ENCODE measurements around the gene CHST9.
A peak's percentile ranks its signal among the peaks of the same experiment; 100 is the strongest.
"Not testable (repeated sequence)": the region's sequence is repeated elsewhere in the genome, so short reads cannot be mapped to it uniquely, and the experiment has no call there.

Gene CHST9, protein sequence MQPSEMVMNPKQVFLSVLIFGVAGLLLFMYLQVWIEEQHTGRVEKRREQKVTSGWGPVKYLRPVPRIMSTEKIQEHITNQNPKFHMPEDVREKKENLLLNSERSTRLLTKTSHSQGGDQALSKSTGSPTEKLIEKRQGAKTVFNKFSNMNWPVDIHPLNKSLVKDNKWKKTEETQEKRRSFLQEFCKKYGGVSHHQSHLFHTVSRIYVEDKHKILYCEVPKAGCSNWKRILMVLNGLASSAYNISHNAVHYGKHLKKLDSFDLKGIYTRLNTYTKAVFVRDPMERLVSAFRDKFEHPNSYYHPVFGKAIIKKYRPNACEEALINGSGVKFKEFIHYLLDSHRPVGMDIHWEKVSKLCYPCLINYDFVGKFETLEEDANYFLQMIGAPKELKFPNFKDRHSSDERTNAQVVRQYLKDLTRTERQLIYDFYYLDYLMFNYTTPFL

GRCh38 chr18:27185025-27185763 lies at the start of gene CHST9:
TSS of gene CHST9 (minus strand) at chr18:27185308. CDS start at chr18:27142809, 42,499 bp downstream.
- peak; percentile 39 for DNase-seq (ENCODE audit: low spot score)

GRCh38 chr18:27232355-27232754 lies 47.2 kb upstream of the CHST9 start:
- DNase-seq (ENCODE audit: low spot score); FAIRE-seq: not testable (repeated sequence)

More at GRCh38 chr18:27185025-27185763, at the start of gene CHST9:
- no peak for FAIRE-seq

- not testable (repeated sequence) for FAIRE-seq; DNase-seq (ENCODE audit: low spot score)
These were observed 46.6 kb upstream of the CHST9 start for GRCh38 chr18:27231671-27232070.

GRCh38 chr18:27231221-27231620 lies 46.1 kb upstream of the CHST9 start:
- not testable (repeated sequence) for DNase-seq (ENCODE audit: low spot score); FAIRE-seq

GRCh38 chr18:27227721-27228120 lies 42.6 kb upstream of the CHST9 start:
- DNase-seq (ENCODE audit: low spot score), result no peak
- no peak for FAIRE-seq

- DNase-seq (ENCODE audit: low spot score) (peak; percentile 2), FAIRE-seq (no peak)
These were observed 41.5 kb upstream of the CHST9 start for GRCh38 chr18:27226556-27227075.

DNA sequence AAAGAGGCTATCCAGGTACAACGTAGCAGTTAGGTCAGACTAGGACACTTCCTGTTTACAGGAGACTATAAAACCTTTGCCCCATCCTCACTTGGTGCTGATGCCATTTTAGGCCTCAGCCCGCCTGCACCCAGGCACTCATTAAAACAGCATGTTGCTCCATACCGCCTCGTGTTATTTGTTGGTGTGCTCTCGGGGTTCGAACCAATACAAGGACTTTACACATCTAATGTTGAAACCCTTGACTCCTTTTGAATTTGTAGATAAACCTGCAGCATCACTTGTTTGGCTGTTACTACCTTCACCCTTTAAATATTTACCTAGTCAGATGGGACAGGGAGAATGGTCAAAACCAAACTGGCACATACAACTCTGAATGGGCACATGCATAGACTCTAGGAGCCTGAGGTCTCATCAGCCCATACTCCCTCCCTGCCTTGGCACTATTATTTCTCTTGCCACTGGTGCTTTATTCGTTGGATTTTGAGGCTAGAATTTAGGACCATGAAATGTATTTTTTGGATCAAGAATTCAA lies 40.9 kb upstream of the CHST9 start:
- DNase-seq (ENCODE audit: low spot score), result no peak
- no peak for FAIRE-seq

DNA sequence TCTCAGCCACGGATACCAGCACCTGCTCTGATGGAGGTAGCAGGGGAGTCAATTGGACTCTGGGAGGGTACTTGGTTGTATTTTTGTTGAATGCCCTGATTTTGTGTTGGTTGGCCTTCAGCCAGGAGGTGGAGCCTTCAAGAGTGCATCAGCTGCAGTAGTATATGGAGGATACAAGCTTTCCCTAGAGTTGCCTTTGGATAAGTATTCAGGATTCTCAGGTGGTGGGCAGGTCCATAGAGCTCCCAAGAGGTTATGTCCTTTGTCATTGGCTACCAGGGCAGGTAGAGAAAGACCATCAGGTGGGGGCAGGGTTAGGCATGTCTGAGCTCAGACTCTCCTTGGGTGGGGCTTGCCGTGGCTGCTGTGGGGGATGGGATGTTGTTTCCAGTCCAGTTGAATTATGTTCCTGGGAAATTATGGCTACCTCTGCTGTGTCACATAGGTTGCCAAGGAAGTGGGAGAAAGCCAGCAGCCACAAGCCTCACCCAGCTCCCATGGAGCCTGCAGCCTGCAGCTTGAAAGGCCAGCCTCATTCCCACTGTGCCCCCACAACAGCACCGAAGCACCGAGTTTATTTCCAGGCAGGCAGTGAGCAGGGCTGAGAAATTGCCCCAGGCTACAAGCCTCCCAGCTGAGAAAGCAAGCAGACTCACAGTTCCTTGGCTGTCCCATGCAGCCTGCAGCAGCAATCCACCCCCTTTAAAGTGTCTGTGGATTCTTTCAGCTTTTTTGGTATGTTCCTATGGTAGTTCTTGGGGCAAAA lies 38.6 kb upstream of the CHST9 start:
- FAIRE-seq, result no peak
- no peak for DNase-seq (ENCODE audit: low spot score)

DNA sequence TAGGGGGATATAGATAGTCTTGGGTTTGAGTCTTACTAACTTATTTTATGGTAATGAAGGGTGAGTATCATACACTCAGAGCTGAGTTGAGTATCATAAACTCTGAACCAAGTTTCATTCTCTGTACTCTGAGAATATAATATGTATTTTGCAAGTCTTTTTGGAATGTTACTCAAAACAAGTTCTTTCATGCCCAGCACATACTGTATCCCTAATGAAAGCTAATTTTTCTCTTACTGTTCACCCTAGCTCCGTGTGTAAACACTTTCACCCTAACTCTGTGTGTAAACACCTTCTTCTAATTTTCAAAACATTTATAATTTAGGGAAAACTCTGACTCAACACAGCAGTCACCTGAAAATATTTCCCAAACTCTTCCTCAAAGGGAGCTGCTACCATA lies 29.7 kb upstream of the CHST9 start:
- FAIRE-seq (no peak), DNase-seq (ENCODE audit: low spot score) (no peak)

- DNase-seq (ENCODE audit: low spot score), result no peak
- no peak for FAIRE-seq
These were observed 28.1 kb upstream of the CHST9 start for GRCh38 chr18:27213123-27213717.

DNA sequence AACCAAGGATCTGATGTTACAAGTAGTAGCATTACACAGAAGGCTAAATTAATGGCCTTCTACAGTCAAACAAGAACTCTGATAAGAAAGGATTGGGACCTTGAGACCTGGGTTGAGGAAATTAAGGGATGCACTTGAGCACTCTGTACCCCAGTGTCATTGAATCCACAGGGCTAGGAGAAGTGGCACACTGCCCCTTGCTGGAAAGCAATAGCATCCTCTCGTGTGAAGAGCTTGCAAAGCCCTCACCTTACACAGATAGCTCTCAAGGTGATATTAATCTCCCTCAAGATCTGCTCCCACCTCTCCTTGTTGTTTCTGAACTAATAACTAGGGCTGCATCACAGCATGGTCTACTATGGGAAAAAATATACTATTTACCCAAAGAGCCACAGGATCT lies 26.5 kb upstream of the CHST9 start:
- FAIRE-seq, result no peak

GRCh38 chr18:27206411-27206810 lies 21.3 kb upstream of the CHST9 start:
- FAIRE-seq, result no peak
- no peak for DNase-seq (ENCODE audit: low spot score)

More for the DNA sequence above, 26.5 kb upstream of the CHST9 start:
- no peak for DNase-seq (ENCODE audit: low spot score)

DNA sequence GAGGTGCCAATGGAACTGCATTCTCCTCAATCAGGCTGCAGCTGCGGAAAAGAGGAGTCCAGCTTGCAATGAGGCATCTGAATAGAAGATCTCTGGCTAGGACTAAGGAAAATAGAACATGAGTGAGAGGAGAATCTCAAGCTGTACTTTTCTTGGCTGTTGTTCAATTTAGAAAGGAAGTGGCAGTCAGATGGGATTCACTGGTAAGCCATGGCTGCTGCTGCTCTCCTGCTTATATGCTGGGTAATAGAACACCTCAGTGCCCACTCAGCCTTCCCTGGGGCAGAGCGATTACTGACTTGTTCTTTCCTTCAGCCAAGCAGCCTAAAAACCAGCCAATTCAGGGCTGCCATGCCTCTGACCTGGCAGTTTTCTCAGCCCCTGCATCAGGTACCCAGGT lies 17.6 kb upstream of the CHST9 start:
- FAIRE-seq (no peak), DNase-seq (ENCODE audit: low spot score) (no peak)

DNA sequence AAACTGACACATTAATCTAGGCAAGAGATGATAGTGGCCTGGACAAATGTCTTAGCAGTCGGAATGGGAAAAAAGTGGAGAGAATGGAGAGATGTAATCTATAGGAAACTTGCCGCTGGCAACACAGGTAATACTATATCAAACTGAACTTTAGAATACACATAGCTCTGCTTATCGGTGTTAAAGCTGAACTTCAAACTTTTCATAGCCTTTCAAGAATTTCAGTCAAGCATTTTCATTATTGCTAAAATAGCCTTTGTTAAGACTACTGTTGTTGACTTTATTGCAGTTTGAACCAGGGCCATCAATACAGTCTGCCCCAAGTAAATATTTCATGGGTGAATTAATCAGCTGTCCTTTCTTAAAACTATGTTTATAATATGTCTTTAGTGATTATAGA lies 12.9 kb upstream of the CHST9 start:
- DNase-seq (ENCODE audit: low spot score) (no peak), FAIRE-seq (no peak)

DNA sequence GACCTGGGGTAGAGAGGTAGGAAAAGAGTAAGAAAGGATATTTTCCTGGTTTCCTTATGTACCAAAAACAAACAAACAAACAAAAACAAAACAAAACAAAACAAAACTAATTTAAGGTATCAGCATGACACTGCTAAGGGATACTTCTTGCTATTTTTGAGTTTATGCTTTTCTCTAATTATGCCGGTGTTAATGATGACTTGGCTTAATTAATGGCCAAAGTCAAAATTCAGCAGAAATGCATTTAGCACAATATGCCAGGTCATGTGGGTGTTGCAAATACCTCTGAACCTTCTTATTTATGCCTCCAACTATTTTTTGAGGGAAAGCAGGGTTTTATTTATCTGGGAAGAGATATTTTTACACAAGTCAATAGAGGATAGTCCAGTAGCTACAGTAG lies 3.2 kb upstream of the CHST9 start:
- FAIRE-seq (no peak), DNase-seq (ENCODE audit: low spot score) (no peak)

DNA sequence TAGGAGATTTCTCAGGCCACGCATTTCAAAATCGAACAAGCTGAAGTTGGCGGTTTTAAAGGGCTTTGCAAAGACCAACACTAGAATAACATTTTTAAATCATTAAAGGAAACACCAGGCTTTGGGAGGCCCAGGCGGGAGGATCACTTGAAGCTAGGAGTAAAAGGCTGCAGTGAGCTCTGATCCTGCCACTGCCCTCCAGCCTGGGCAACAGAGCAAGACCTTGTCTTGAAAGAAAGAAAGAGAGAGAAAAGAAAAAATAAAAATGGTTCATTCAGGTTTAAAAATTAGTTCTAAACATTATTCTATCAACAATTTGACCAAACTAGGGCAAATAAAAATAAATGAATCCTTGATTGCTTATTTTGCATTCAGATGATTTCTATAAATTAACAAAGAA lies 789 bp upstream of the CHST9 start:
- DNase-seq (ENCODE audit: low spot score), result no peak
- FAIRE-seq, result no peak

DNA sequence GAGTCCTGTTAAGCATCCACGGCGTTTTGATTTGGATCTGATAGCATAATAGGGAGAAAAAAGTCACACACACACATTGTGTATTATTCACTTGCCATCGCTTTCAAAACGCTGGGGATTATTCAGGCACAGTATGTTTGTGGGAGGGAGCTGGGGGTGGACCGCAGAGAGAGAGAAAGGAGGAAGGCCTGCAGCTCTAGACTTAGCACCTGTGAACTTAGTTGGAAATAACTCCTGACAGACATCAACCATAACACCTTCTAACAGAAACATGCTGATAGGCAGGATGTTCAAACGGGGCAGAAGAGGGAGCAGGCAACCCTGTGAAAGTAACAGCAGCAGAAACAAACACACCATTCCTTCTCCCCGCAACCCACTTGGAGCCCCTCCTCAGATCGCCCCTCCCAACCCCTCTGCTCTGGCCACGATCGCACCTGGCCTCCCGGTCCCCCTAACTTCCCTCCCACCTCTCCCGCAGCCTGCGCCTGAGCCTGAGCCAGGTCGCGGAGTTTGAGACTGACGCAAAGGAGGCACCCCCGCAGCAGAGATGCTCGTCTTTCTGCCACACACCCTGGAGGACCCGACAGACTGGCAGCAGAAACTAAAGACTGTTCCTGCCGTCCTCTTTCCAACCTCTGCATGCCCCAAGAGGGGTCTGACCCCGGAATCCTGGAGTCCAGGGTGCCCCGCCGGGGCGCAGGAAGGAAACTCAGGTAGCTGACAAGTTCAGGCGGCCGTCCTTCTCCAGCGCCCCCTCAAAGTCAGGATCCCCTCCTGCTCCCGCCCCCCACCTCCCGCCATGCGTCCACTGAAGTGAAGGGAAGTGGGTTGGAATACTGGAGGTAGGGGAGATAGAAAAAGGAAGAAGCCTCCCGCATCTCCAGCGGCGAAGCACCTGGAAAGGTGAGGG lies 738 bp downstream of the CHST9 start:
- no peak for FAIRE-seq

DNA sequence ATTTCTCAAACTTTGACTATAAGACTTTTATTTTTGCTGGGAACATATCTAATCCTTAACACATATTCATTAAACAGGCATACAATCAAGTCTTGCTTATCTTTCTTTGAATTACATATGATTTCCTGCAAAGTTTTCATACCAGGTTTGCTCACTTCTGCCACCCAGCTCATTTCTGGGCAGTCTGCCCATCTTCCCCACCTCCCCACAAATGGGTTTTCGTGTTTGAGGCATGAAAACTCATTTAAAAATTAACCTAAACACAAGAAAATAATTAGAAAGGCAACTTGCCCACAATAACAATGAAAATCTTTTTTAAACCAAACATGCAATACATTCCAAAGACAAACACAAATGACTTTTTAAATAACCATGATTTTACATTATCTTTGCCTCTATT lies 3.4 kb downstream of the CHST9 start:
- FAIRE-seq, result no peak
- no peak for DNase-seq (ENCODE audit: low spot score)

More for the DNA sequence above, 738 bp downstream of the CHST9 start:
- no peak for DNase-seq (ENCODE audit: low spot score)

- FAIRE-seq (no peak), DNase-seq (ENCODE audit: low spot score) (no peak)
These were observed 6.7 kb downstream of the CHST9 start for GRCh38 chr18:27178424-27178823.

DNA sequence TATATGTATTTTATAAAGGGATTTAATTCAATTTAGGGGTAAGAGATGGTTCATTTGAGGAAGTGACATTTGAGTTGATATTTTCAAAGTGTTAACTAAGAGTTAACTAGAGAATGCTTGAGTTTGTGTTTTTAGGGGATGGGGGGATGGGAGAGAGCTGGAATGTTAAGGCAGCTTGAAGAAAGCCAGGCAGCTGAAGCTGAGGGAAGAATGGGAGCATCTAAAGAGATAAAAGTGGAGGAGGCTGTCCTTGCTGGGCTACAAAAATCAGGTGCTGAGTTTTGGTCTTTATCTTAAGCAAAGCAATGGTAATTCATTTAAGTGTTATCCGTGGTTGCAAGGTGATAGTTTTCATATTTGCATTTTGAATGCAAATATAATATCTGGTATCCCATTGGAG lies 9.2 kb downstream of the CHST9 start:
- no peak for DNase-seq (ENCODE audit: low spot score)
- no peak for FAIRE-seq

All from urothelium cell line (cell line).